H1 (cell line): ENCODE measurements around the gene OMA1. TPM values are rescaled to one million over a fixed set of nuclear protein-coding genes. Genes with fewer than 3 reads are reported as not detected.

Source experiments
- CTCF ChIA-PET: fragments of 300-600 bp; sonication (Branson Sonifier 250); formaldehyde crosslinking; loops from one replicate; lab custom pipeline; 2021; ENCODE audit not compliant: partially characterized antibody; lab: Charles Lee
- POLR2A ChIA-PET: fragments of 300-600 bp; sonication (Branson Sonifier 250); formaldehyde crosslinking; loops from one replicate; lab custom pipeline; 2021; ENCODE audit warnings: inconsistent platforms; ENCODE audit not compliant: partially characterized antibody; lab: Charles Lee
- DNase-seq, 2 experiments: peaks; one replicate each; pipeline versions ENCODE4 v3.0.0 to v3.0.0-alpha.2; 2010 to 2022; ENCODE audit warnings: low spot score in 2 of 2, low read depth in 1 of 2, mixed read lengths in 1 of 2
- FAIRE-seq: peaks from 2 replicates; lab custom pipeline; 2011; peaks lifted over from hg19 to GRCh38; lab: Jason Lieb, UNC
- H2AFZ ChIP-seq: 2 replicates; pipeline ENCODE4 v1.8.1; 2012; ENCODE audit warnings: low read length, inconsistent platforms
- H2AK5ac ChIP-seq: 2 replicates; pipeline ENCODE4 v1.6.1; 2013; ENCODE audit warnings: low read depth, low read length
- H2BK120ac ChIP-seq: replicated peaks from 2 replicates; pipeline ENCODE3; 2013; ENCODE audit warnings: low read depth, low read length, inconsistent platforms
- H2BK12ac ChIP-seq: 2 replicates; pipeline ENCODE4 v1.6.1; 2013; ENCODE audit warnings: low read depth, low read length
- H2BK15ac ChIP-seq: 2 replicates; pipeline ENCODE4 v1.6.1; 2013; ENCODE audit warnings: low read length
- H2BK20ac ChIP-seq: 2 replicates; pipeline ENCODE4 v1.6.1; 2013; ENCODE audit warnings: low read length
- H2BK5ac ChIP-seq: 2 replicates; pipeline ENCODE4 v1.6.1; 2013; ENCODE audit warnings: low read depth, low read length
- H3K14ac ChIP-seq: 2 replicates; pipeline ENCODE4 v1.6.1; 2013; ENCODE audit warnings: inconsistent platforms; ENCODE audit not compliant: insufficient read length
- H3K18ac ChIP-seq: 2 replicates; pipeline ENCODE4 v1.6.1; 2013; ENCODE audit warnings: low read length; ENCODE audit errors: extremely low read depth
- H3K23ac ChIP-seq: 2 replicates; pipeline ENCODE4 v1.6.1; 2013; ENCODE audit warnings: inconsistent platforms; ENCODE audit not compliant: insufficient read length
- H3K23me2 ChIP-seq: 2 replicates; pipeline ENCODE4 v1.6.1; 2013; ENCODE audit warnings: low read depth, low read length
- H3K27ac ChIP-seq: 2 replicates; pipeline ENCODE4 v1.6.1; 2011; ENCODE audit warnings: low read depth, low read length, inconsistent platforms
- H3K27me3 ChIP-seq, 4 experiments: replicated peaks in 1 of 4; 1 replicate in 1 of 4; 2 replicates in 3 of 4; pipeline versions ENCODE4 v1.6.1 to v1.8.1; 2011 to 2013; ENCODE audit warnings: low read length in 3 of 4, mild to moderate bottlenecking in 3 of 4, inconsistent platforms in 2 of 4, mixed read lengths in 2 of 4, moderate library complexity in 1 of 4; ENCODE audit not compliant: control insufficient read depth in 3 of 4, insufficient read depth in 3 of 4; ENCODE audit errors: extremely low read depth in 1 of 4
- H3K36me3 ChIP-seq, 4 experiments: 2 replicates each; pipeline versions ENCODE4 v1.6.1 to v1.8.1; 2011 to 2013; ENCODE audit warnings: mild to moderate bottlenecking in 4 of 4, low read length in 3 of 4, moderate library complexity in 2 of 4, control low read depth in 1 of 4, inconsistent platforms in 1 of 4; ENCODE audit not compliant: insufficient read depth in 4 of 4, control insufficient read depth in 2 of 4
- H3K4ac ChIP-seq: replicated peaks from 2 replicates; pipeline ENCODE3; 2013; ENCODE audit warnings: low read length, low read depth, mixed read lengths, inconsistent platforms; ENCODE audit not compliant: insufficient read length
- H3K4me1 ChIP-seq, 4 experiments: replicated peaks in 1 of 4; 1 replicate in 1 of 4; 2 replicates in 3 of 4; pipeline versions ENCODE4 v1.6.1 to v1.8.1; 2011 to 2013; ENCODE audit warnings: low read length in 3 of 4, inconsistent platforms in 2 of 4, mixed read lengths in 1 of 4; ENCODE audit not compliant: insufficient read depth in 4 of 4, control insufficient read depth in 3 of 4
- H3K4me2 ChIP-seq, 2 experiments: 2 replicates each; pipeline versions ENCODE4 v1.6.1 to v1.8.1; 2011 to 2013; ENCODE audit warnings: low read depth in 2 of 2, low read length in 2 of 2, control low read depth in 1 of 2, inconsistent platforms in 1 of 2, mild to moderate bottlenecking in 1 of 2; ENCODE audit not compliant: insufficient read depth in 1 of 2
- H3K4me3 ChIP-seq, 4 experiments: fragments of 200-600, 300-600 bp in 1 of 4; sonication (generic), shearing (Covaris generic), sonication (Bioruptor Twin) in 1 of 4; 2 replicates each; pipeline versions ENCODE4 v1.5.1 to v1.8.1; 2011 to 2016; ENCODE audit warnings: low read length in 4 of 4, low read depth in 3 of 4, control low read depth in 2 of 4, inconsistent platforms in 2 of 4, mild to moderate bottlenecking in 2 of 4, mixed read lengths in 1 of 4, moderate library complexity in 1 of 4; ENCODE audit not compliant: insufficient read depth in 2 of 4; ENCODE audit errors: extremely low read depth in 1 of 4
- H3K56ac ChIP-seq: replicated peaks from 2 replicates; pipeline ENCODE3; 2013; ENCODE audit warnings: low read depth, mild to moderate bottlenecking, mixed read lengths, low read length, inconsistent platforms; ENCODE audit not compliant: insufficient read length
- H3K79me1 ChIP-seq: 2 replicates; pipeline ENCODE4 v1.6.1; 2013; ENCODE audit warnings: low read depth, low read length, control low read depth
- H3K79me2 ChIP-seq, 2 experiments: 2 replicates each; pipeline versions ENCODE4 v1.6.1 to v1.8.1; 2012 to 2013; ENCODE audit warnings: low read length in 2 of 2, mild to moderate bottlenecking in 2 of 2, inconsistent platforms in 1 of 2; ENCODE audit not compliant: insufficient read depth in 2 of 2, control insufficient read depth in 1 of 2
- H3K9ac ChIP-seq, 4 experiments: replicated peaks in 1 of 4; 1 replicate in 1 of 4; 2 replicates in 3 of 4; pipeline versions ENCODE4 v1.6.1 to v1.8.1; 2011 to 2013; ENCODE audit warnings: low read depth in 3 of 4, low read length in 3 of 4, control low read depth in 2 of 4, mild to moderate bottlenecking in 2 of 4, moderate library complexity in 2 of 4, inconsistent platforms in 1 of 4; ENCODE audit errors: extremely low read depth in 1 of 4
- H3K9me3 ChIP-seq, 2 experiments: 2 replicates each; pipeline versions ENCODE4 v1.6.1 to v1.8.1; 2012 to 2013; ENCODE audit warnings: mild to moderate bottlenecking in 2 of 2, moderate library complexity in 2 of 2, control low read depth in 1 of 2, inconsistent platforms in 1 of 2, low read depth in 1 of 2, low read length in 1 of 2, mixed read lengths in 1 of 2; ENCODE audit not compliant: insufficient read depth in 2 of 2
- H4K20me1 ChIP-seq, 2 experiments: replicated peaks in 1 of 2; 2 replicates each; pipeline versions ENCODE3 to v1.8.1; 2011 to 2013; ENCODE audit warnings: inconsistent platforms in 2 of 2, low read length in 2 of 2, mild to moderate bottlenecking in 1 of 2; ENCODE audit not compliant: insufficient read depth in 2 of 2, control insufficient read depth in 1 of 2
- H4K5ac ChIP-seq: 2 replicates; pipeline ENCODE4 v1.6.1; 2013; ENCODE audit warnings: low read length, low read depth, mixed read lengths, inconsistent platforms; ENCODE audit not compliant: insufficient read length
- H4K8ac ChIP-seq: 2 replicates; pipeline ENCODE4 v1.8.0; 2013; ENCODE audit warnings: mild to moderate bottlenecking, moderate library complexity, low read length, inconsistent platforms; ENCODE audit not compliant: insufficient read depth; ENCODE audit errors: extremely low read depth
- H4K91ac ChIP-seq: replicated peaks from 2 replicates; pipeline ENCODE3; 2013; ENCODE audit warnings: low read length, mixed read lengths, inconsistent platforms; ENCODE audit not compliant: insufficient read length
- ASH2L ChIP-seq: fragments of 200-600, 300-600 bp; sonication (generic); IDR thresholded peaks from one replicate; pipeline ENCODE4 v1.7.1; 2017; ENCODE audit warnings: low read length
- CHD2 ChIP-seq: IDR thresholded peaks from 2 replicates; pipeline ENCODE4 v1.6.1; 2012; ENCODE audit warnings: low read length, improper control_type of control experiment
- JUND ChIP-seq: IDR thresholded peaks from 2 replicates; pipeline ENCODE4 v1.6.1; 2011; ENCODE audit warnings: mild to moderate bottlenecking, improper control_type of control experiment, low read length
- KDM1A ChIP-seq: fragments of 200-600, 300-600 bp; sonication (generic); IDR thresholded peaks from 2 replicates; pipeline ENCODE4 v1.7.1; 2016; ENCODE audit warnings: mild to moderate bottlenecking, low read length, borderline replicate concordance
- POLR2A ChIP-seq, 2 experiments: IDR thresholded peaks; 1 replicate in 1 of 2; 2 replicates in 1 of 2; pipeline ENCODE4 v1.6.1; 2011; ENCODE audit warnings: low read depth in 2 of 2, low read length in 2 of 2, mild to moderate bottlenecking in 2 of 2; ENCODE audit errors: control extremely low read depth in 1 of 2
- RNF2 ChIP-seq: fragments of 200-900, 300-1000 bp; sonication (generic); IDR thresholded peaks from 2 replicates; pipeline ENCODE4 v1.7.1; 2016; ENCODE audit warnings: borderline replicate concordance, low read depth, mild to moderate bottlenecking, antibody characterized with exemption, low read length; ENCODE audit not compliant: poor library complexity, severe bottlenecking; ENCODE audit errors: missing control alignments
- SIN3A ChIP-seq, 2 experiments: IDR thresholded peaks in 1 of 2; conservative IDR thresholded peaks in 1 of 2; 2 replicates each; pipeline ENCODE4 v1.6.1; 2011 to 2012; ENCODE audit warnings: low read length in 2 of 2, improper control_type of control experiment in 1 of 2, low read depth in 1 of 2, mild to moderate bottlenecking in 1 of 2
- SP2 ChIP-seq: IDR thresholded peaks from 2 replicates; pipeline ENCODE4 v1.6.1; 2012; ENCODE audit warnings: mild to moderate bottlenecking, low read length, inconsistent platforms
- SUZ12 ChIP-seq: fragments of 200-600 bp; sonication (generic); IDR thresholded peaks from 2 replicates; pipeline ENCODE4 v1.6.1; 2012; ENCODE audit warnings: mild to moderate bottlenecking, inconsistent platforms, low read length, moderate library complexity, mixed read lengths
- ZNF274 ChIP-seq: IDR thresholded peaks from 2 replicates; pipeline ENCODE4 v1.7.0; 2012; ENCODE audit warnings: low read length, borderline replicate concordance; ENCODE audit errors: extremely low read depth
- WGBS, 2 experiments: shearing (Covaris generic) in 1 of 2; methylation state at CpG; one replicate each; pipeline versions ENCODE4 v1.1.6 to v1.1.7; 2013 to 2015; ENCODE audit warnings: low lambda C conversion rate in 2 of 2, mixed read lengths in 2 of 2, inconsistent platforms in 1 of 2, low coverage in 1 of 2, missing lambda C conversion rate in 1 of 2; ENCODE audit not compliant: insufficient replicate concordance in 2 of 2, insufficient coverage in 1 of 2, insufficient read length in 1 of 2; ENCODE audit errors: extremely low coverage in 1 of 2, missing lambda C conversion rate in 1 of 2; 5-methylcytosine and 5-hydroxymethylcytosine counted together
- polyA plus RNA-seq, 7 experiments: library from polyadenylated mRNA; depleted of rRNA in 3 of 7; stranded (reverse) in 5 of 7; unstranded in 2 of 7; fragments of >200 nt in 5 of 7; fragments of 200-250 nt in 2 of 7; gene quantifications; 1 replicate in 5 of 7; 2 replicates in 1 of 7; 4 replicates in 1 of 7; pipeline versions ENCODE4 v1.2.1 to v1.2.3, GENCODE V29; 2011 to 2013; ENCODE audit warnings: missing spikeins in 2 of 7, mixed read lengths in 2 of 7
- total RNA-seq: library from RNA; stranded (reverse); fragmentation: NEBNext Ultra II Directional; extraction: Animal tissue kit (Norgen Biotek cat#: 25700); gene quantifications from 2 replicates; pipeline ENCODE4 v1.2.1, GENCODE V29; 2021

OMA1 gene
- total and polyA plus RNA-seq, 2 of the 8 experiments (the other 6 are each of a cell fraction or from before 2014, with no cell fraction given): 7.7 to 11.7 TPM

DNA sequence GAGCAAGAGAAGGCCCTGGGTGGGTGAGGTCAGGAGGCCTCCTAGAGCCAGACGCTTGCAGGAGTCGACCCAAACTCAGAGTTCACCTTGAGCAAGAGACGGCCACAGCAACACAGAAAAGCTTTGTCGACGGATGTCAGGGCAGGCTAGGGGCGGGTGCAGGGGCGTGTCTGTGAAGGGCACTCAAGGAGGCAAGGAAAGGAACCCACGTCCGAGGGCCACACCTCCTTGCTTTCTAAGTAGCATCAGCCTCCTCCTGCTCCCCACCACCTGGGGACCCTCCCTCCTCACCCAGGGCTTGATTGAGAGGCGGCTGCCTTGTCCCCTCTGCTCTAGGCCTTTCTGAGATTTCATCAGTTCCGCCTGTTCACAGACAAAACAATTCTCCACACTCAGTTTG is 92.1 kb downstream of the OMA1 start:
- no peak overlapping the region for H4K8ac ChIP-seq
- no peaks in the 10 kb centered on the region for H3K9me3 ChIP-seq
- H2AFZ ChIP-seq: no peak overlapping the region
- no peaks in the 10 kb centered on the region for H3K27me3 ChIP-seq
- no peak overlapping the region for H2BK12ac ChIP-seq
- no peaks in the 10 kb centered on the region for H3K79me2 ChIP-seq
- no peaks in the 10 kb centered on the region for H3K36me3 ChIP-seq
- H2BK5ac ChIP-seq: no peak overlapping the region
- no peak overlapping the region for H3K4me2 ChIP-seq
- H4K91ac ChIP-seq: no peak overlapping the region
- no peak overlapping the region for H3K4me3 ChIP-seq
- H2BK20ac ChIP-seq: no peak overlapping the region
- H3K23ac ChIP-seq: no peak overlapping the region
- H3K56ac ChIP-seq: no peak overlapping the region
- ChIA-PET POLR2A (no interaction called here), CTCF (interaction anchor here (0.6 to 1.3 kb wide), 6 partner anchors 9 to 65 kb away, joined by 3 read pairs; no protein-coding TSS in a partner anchor)
- H3K79me1 ChIP-seq: no peaks in the 10 kb centered on the region
- H3K18ac ChIP-seq: peak overlapping the region; percentile 19; the same call in 1 of the 2 replicates
- no peak overlapping the region; a peak in 1 of 7 replicates for H3K9ac ChIP-seq
- FAIRE-seq (no peak), DNase-seq (peak in 1 of 2 experiments; percentile 62)
- H2AK5ac ChIP-seq: no peak overlapping the region
- H3K4ac ChIP-seq: no peak overlapping the region
- WGBS, 2 experiments: 66% methylated on average over 11 of the region's 11 CpGs; no CpG with 5 or more reads in 1 of the 2 experiments
- no peak overlapping the region for H3K14ac ChIP-seq
- H4K20me1 ChIP-seq: no peaks in the 10 kb centered on the region
- H2BK120ac ChIP-seq: no peak overlapping the region
- H3K23me2 ChIP-seq: no peaks in the 10 kb centered on the region
- no peak overlapping the region for H3K27ac ChIP-seq
- H3K4me1 ChIP-seq: peaks cover 0 to 4% (median 2%) of the 10 kb centered on the region in 4 experiments; a peak in 3 of 7 replicates
- no peak overlapping the region for H2BK15ac ChIP-seq
- no peak overlapping the region for H4K5ac ChIP-seq
- TF ChIP-seq SP2: no peak
- no peak for TF ChIP-seq ASH2L
- TF ChIP-seq KDM1A: no peak
- no peak for TF ChIP-seq SIN3A (conservative IDR thresholded peaks at IDR 0.05 in 1 of 2, IDR thresholded peaks at IDR 0.05 in 1 of 2; ENCODE audit: low read depth in 1 of 2, low read length in 2 of 2)
- TF ChIP-seq JUND: no peak
- no peak for TF ChIP-seq POLR2A (IDR thresholded peaks at IDR 0.05; ENCODE audit: control extremely low read depth in 1 of 2, low read depth in 2 of 2, low read length in 2 of 2)
- no peak for TF ChIP-seq RNF2
- no peak for TF ChIP-seq CHD2
- no peak for TF ChIP-seq ZNF274
- TF ChIP-seq SUZ12: no peak
